Testis (tissue), 3 donors: ENCODE data around the gene TRIM22. TPM values are rescaled to one million over a fixed set of nuclear protein-coding genes. Genes with fewer than 3 reads are reported as not detected.

Source experiments
- DNase-seq: peaks from one replicate; pipeline ENCODE4 v3.0.0-alpha.2; 2019
- H3K27ac ChIP-seq, 2 donors: fragments of 200-600 bp; sonication (generic); one replicate each; pipeline ENCODE4 v1.5.1; 2019
- H3K27me3 ChIP-seq: fragments of 200-600 bp; sonication (generic); one replicate; pipeline ENCODE4 v1.5.1; 2019
- H3K36me3 ChIP-seq: fragments of 200-600 bp; sonication (generic); one replicate; pipeline ENCODE4 v1.5.1; 2017; ENCODE audit warnings: low read depth; ENCODE audit errors: missing control alignments
- H3K4me1 ChIP-seq: fragments of 200-600 bp; sonication (generic); one replicate; pipeline ENCODE4 v1.5.1; 2019
- H3K4me3 ChIP-seq, 2 donors: fragments of 200-600 bp; sonication (generic); one replicate each; pipeline ENCODE4 v1.5.1; 2017 to 2019
- H3K9me3 ChIP-seq: fragments of 200-600 bp; sonication (generic); one replicate; pipeline ENCODE4 v1.5.1; 2017
- CTCF ChIP-seq, 3 experiments: fragments of 450-650 bp in 2 of 3; fragments of 200-600 bp in 1 of 3; sonication (generic) in 1 of 3; IDR thresholded peaks; one replicate each; pipeline ENCODE4 v1.5.1; 2016 to 2019; ENCODE audit warnings: antibody characterized with exemption in 3 of 3, mild to moderate bottlenecking in 2 of 3, moderate library complexity in 1 of 3
- POLR2A ChIP-seq: fragments of 450-650 bp; IDR thresholded peaks from one replicate; pipeline ENCODE4 v1.6.1; 2017; ENCODE audit warnings: antibody characterized with exemption, mild to moderate bottlenecking, moderate library complexity
- WGBS, 2 donors: methylation state at CpG; one replicate each; pipeline ENCODE4 v1.1.5; 2018; 5-methylcytosine and 5-hydroxymethylcytosine counted together
- intact Hi-C: fragments of 100-400 bp; cut with DNase I; formaldehyde crosslinking; loops from one replicate; pipeline ENCODE4 v1.15.1; 2023; ENCODE audit warnings: low total_unique reads
- polyA plus RNA-seq: library from polyadenylated mRNA; stranded (reverse); fragments of 350-450 nt; fragmentation: Illumina TruSeq; extraction: RNeasy Lipid Tissue Mini Kit (QIAGEN cat#74804); gene quantifications from one replicate; pipeline ENCODE4 v1.2.3, GENCODE V29; 2014; ENCODE audit warnings: low read depth, low replicate concordance; ENCODE audit not compliant: insufficient read depth
- total RNA-seq, 2 donors: library from RNA; depleted of rRNA; stranded (reverse); fragments of >200 nt; gene quantifications; one replicate each; pipeline ENCODE4 v1.2.3, GENCODE V29; 2016

Gene TRIM22
- total and polyA plus RNA-seq, 3 donors from 2014 or later: 25.0 to 30.3 (median 25.0) TPM

GRCh38 chr11:5694642-5695041 lies 5.1 kb downstream of the TRIM22 start:
- no peaks in the 10 kb centered on the region for H3K4me1 ChIP-seq

GRCh38 chr11:5695580-5695979 lies 6.0 kb downstream of the TRIM22 start:
- H3K36me3 ChIP-seq: no peaks in the 10 kb centered on the region
- no peaks in the 10 kb centered on the region for H3K4me1 ChIP-seq
- H3K27ac ChIP-seq: no peak overlapping the region
- DNase-seq: no peak
- WGBS, 2 donors: 84 to 94% methylated on average over 1 of the region's 1 CpG
- intact Hi-C loops: no loop called here
- no peak overlapping the region for H3K4me3 ChIP-seq
- no peaks in the 10 kb centered on the region for H3K27me3 ChIP-seq
- TF ChIP-seq CTCF (IDR thresholded peaks at IDR 0.05) (no peak), POLR2A (no peak)
- H3K9me3 ChIP-seq: no peaks in the 10 kb centered on the region

More at GRCh38 chr11:5694642-5695041, 5.1 kb downstream of the TRIM22 start:
- WGBS, 2 donors: 81 to 95% methylated on average over 1 of the region's 1 CpG
- no peaks in the 10 kb centered on the region for H3K9me3 ChIP-seq
- no peak for DNase-seq
- no peak for TF ChIP-seq CTCF (IDR thresholded peaks at IDR 0.05)
- no peak for TF ChIP-seq POLR2A
- H3K36me3 ChIP-seq: no peaks in the 10 kb centered on the region
- no peaks in the 10 kb centered on the region for H3K27me3 ChIP-seq
- intact Hi-C loops: no loop called here
- H3K27ac ChIP-seq: no peak overlapping the region
- no peak overlapping the region for H3K4me3 ChIP-seq

- H3K4me3 ChIP-seq: no peak overlapping the region
- DNase-seq: no peak
- no peak overlapping the region for H3K27ac ChIP-seq
- H3K36me3 ChIP-seq: no peaks in the 10 kb centered on the region
- intact Hi-C loops: no loop called here
- no peaks in the 10 kb centered on the region for H3K4me1 ChIP-seq
- no peaks in the 10 kb centered on the region for H3K9me3 ChIP-seq
- H3K27me3 ChIP-seq: no peaks in the 10 kb centered on the region
- 48 to 59% methylated on average over 2 of the region's 2 CpGs for WGBS, 2 donors
- TF ChIP-seq POLR2A (no peak), CTCF (IDR thresholded peaks at IDR 0.05) (no peak)
These were observed 6.6 kb downstream of the TRIM22 start for GRCh38 chr11:5696210-5696609.

- H3K36me3 ChIP-seq: no peaks in the 10 kb centered on the region
These were observed 8.7 kb downstream of the TRIM22 start for GRCh38 chr11:5698281-5698680.

More at GRCh38 chr11:5698281-5698680, 8.7 kb downstream of the TRIM22 start:
- WGBS, 2 donors: 89 to 95% methylated on average over 7 of the region's 7 CpGs
- Histone ChIP-seq H3K9me3 (no peaks in the 10 kb centered on the region), H3K27ac (no peak overlapping the region), H3K4me1 (no peaks in the 10 kb centered on the region), H3K27me3 (no peaks in the 10 kb centered on the region), H3K4me3 (no peak overlapping the region)
- no peak for DNase-seq
- TF ChIP-seq POLR2A (no peak), CTCF (IDR thresholded peaks at IDR 0.05) (no peak)
- intact Hi-C loops: no loop called here
